Epithelial cell of proximal tubule (primary cell): ENCODE measurements around the gene GEMIN7. TPM values are rescaled to one million over a fixed set of nuclear protein-coding genes. Genes with fewer than 3 reads are reported as not detected.

Experiments
- DNase-seq: peaks from one replicate; pipeline ENCODE4 v3.0.0-alpha.2; 2011; ENCODE audit warnings: low read depth
- H3K4me3 ChIP-seq: 2 replicates; pipeline ENCODE4 v1.5.1; 2011; ENCODE audit warnings: low read depth, mild to moderate bottlenecking, low read length
- CTCF ChIP-seq: conservative IDR thresholded peaks from 2 replicates; pipeline ENCODE4 v1.5.1; 2012; ENCODE audit warnings: low read depth, mild to moderate bottlenecking, low read length
- total RNA-seq: library from RNA; depleted of rRNA; stranded (reverse); fragments of >200 nt; gene quantifications from 2 replicates; pipeline ENCODE4 v1.2.3, GENCODE V29; 2015

The GEMIN7 gene
- total RNA-seq, 1 donor from 2014 or later, result 38.2 TPM

- no peak for TF ChIP-seq CTCF
- no peak overlapping the region for H3K4me3 ChIP-seq
- no peak for DNase-seq
Measured at GRCh38 chr19:45137179-45137761, 58.2 kb downstream of the GEMIN7 start.

DNA sequence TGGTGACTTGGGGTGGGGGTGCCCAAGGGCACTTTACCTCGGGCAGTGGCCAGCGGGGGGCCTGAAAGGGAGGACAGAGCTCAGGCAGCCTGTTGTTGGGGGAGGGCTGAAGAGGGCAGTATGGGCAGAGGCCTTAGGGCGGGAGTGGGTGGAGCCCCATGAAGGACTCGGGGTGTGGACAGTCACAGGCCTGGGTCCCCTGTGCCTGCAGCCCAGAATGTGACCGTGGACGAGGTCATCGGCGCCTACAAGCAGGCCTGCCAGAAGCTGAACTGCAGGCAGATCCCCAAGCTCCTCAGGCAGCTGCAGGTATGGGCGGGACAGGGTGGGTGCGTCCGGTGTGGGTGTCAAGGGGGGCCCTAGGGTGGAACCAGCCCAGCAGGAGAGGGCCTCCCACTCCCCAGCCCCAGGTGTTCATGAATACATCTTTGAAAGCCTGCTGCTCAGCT lies 59.3 kb downstream of the GEMIN7 start:
- no peak for TF ChIP-seq CTCF
- no peak for DNase-seq
- H3K4me3 ChIP-seq, result no peak overlapping the region

- TF ChIP-seq CTCF, result no peak
- no peak for DNase-seq
- no peak overlapping the region for H3K4me3 ChIP-seq
Measured at GRCh38 chr19:45139286-45140143, 60.5 kb downstream of the GEMIN7 start.

- no peak overlapping the region for H3K4me3 ChIP-seq
- no peak for TF ChIP-seq CTCF
- no peak for DNase-seq
Measured at GRCh38 chr19:45140144-45140503, 61.1 kb downstream of the GEMIN7 start.

- H3K4me3 ChIP-seq, result no peak overlapping the region
- no peak for DNase-seq
- no peak for TF ChIP-seq CTCF
Measured at GRCh38 chr19:45140533-45140932, 61.5 kb downstream of the GEMIN7 start.

Other genes with a start within 250 kb of the GEMIN7 start
- gene NECTIN2, start 233.0 kb upstream of the GEMIN7 start, total RNA-seq, result 216 and 264 TPM in 2 replicates
- gene TOMM40, start 188.0 kb upstream of the GEMIN7 start, total RNA-seq, result 99.1 and 229 TPM in 2 replicates
- gene APOE, start 173.5 kb upstream of the GEMIN7 start, total RNA-seq, result 5.9 and 46.2 TPM in 2 replicates
- gene APOC1, start 164.7 kb upstream of the GEMIN7 start, total RNA-seq, result 11.4 and 12.3 TPM in 2 replicates
- gene APOC4, start 137.0 kb upstream of the GEMIN7 start, total RNA-seq, result not detected in 2 replicates
- not detected in 2 replicates for gene APOC2, start 133.2 kb upstream of the GEMIN7 start, total RNA-seq
- 39.6 and 56.3 TPM in 2 replicates for gene CLPTM1, start 123.9 kb upstream of the GEMIN7 start, total RNA-seq
- 28.3 and 40.2 TPM in 2 replicates for gene RELB, start 77.8 kb upstream of the GEMIN7 start, total RNA-seq
- 38.8 and 58.1 TPM in 2 replicates for gene CLASRP, start 40.2 kb upstream of the GEMIN7 start, total RNA-seq
- gene ZNF296, start 2.8 kb upstream of the GEMIN7 start, total RNA-seq, result 1.7 and 3.0 TPM in 2 replicates
- gene PPP1R37, start 13.9 kb downstream of the GEMIN7 start, total RNA-seq, result 42.5 and 64.0 TPM in 2 replicates
- gene NKPD1, start 81.7 kb downstream of the GEMIN7 start, total RNA-seq, result 0.29 TPM in 1 of 2 replicates, not detected in the other
- 9.5 and 16.5 TPM in 2 replicates for gene TRAPPC6A, start 99.0 kb downstream of the GEMIN7 start, total RNA-seq
- 5.4 and 11.5 TPM in 2 replicates for gene BLOC1S3, start 99.5 kb downstream of the GEMIN7 start, total RNA-seq
- 0.12 TPM in 1 of 2 replicates, not detected in the other for gene EXOC3L2, start 166.1 kb downstream of the GEMIN7 start, total RNA-seq
- 12.6 and 15.0 TPM in 2 replicates for gene MARK4, start 172.0 kb downstream of the GEMIN7 start, total RNA-seq
- gene CKM, start 243.6 kb downstream of the GEMIN7 start, total RNA-seq, result not detected in 2 replicates